Effector memory CD4-positive, alpha-beta T cell (primary cell): ENCODE results near the gene SKP2.
"Not testable (repeated sequence)": the region's sequence is repeated elsewhere in the genome, so short reads cannot be mapped to it uniquely, and the experiment has no call there.

ENCODE experiments used
- DNase-seq, 3 donors: peaks; one replicate each; pipeline ENCODE4 v3.0.0-alpha.2; 2020
- H3K27ac ChIP-seq: 2 replicates; pipeline ENCODE4 v1.7.0; 2013; ENCODE audit warnings: mild to moderate bottlenecking, low read length, moderate library complexity; ENCODE audit not compliant: insufficient read depth, poor library complexity, severe bottlenecking
- H3K27me3 ChIP-seq: replicated peaks from 2 replicates; pipeline ENCODE4 v1.7.0; 2013; ENCODE audit warnings: mild to moderate bottlenecking, low read length; ENCODE audit not compliant: insufficient read depth, control insufficient read depth, poor library complexity, severe bottlenecking
- H3K36me3 ChIP-seq: 2 replicates; pipeline ENCODE4 v1.7.0; 2013; ENCODE audit warnings: mild to moderate bottlenecking, low read length, moderate library complexity; ENCODE audit not compliant: control insufficient read depth, insufficient read depth
- H3K4me1 ChIP-seq: 2 replicates; pipeline ENCODE4 v1.7.0; 2013; ENCODE audit warnings: low read length, mild to moderate bottlenecking; ENCODE audit not compliant: control insufficient read depth, insufficient read depth, poor library complexity, severe bottlenecking
- H3K4me3 ChIP-seq: 2 replicates; pipeline ENCODE4 v1.7.0; 2013; ENCODE audit warnings: low read length, low read depth, mild to moderate bottlenecking; ENCODE audit not compliant: insufficient read depth, poor library complexity, severe bottlenecking
- H3K9me3 ChIP-seq: 2 replicates; pipeline ENCODE4 v1.7.0; 2013; ENCODE audit warnings: mild to moderate bottlenecking, low read length, moderate library complexity; ENCODE audit not compliant: control insufficient read depth
- total RNA-seq, 3 donors: gene quantifications; one replicate each; lab custom pipeline; 2026; lab: John Stamatoyannopoulos, UW

SKP2 gene
- total RNA-seq, result 14.4 to 20.3 (median 14.5) reads per million in 3 donors

DNA sequence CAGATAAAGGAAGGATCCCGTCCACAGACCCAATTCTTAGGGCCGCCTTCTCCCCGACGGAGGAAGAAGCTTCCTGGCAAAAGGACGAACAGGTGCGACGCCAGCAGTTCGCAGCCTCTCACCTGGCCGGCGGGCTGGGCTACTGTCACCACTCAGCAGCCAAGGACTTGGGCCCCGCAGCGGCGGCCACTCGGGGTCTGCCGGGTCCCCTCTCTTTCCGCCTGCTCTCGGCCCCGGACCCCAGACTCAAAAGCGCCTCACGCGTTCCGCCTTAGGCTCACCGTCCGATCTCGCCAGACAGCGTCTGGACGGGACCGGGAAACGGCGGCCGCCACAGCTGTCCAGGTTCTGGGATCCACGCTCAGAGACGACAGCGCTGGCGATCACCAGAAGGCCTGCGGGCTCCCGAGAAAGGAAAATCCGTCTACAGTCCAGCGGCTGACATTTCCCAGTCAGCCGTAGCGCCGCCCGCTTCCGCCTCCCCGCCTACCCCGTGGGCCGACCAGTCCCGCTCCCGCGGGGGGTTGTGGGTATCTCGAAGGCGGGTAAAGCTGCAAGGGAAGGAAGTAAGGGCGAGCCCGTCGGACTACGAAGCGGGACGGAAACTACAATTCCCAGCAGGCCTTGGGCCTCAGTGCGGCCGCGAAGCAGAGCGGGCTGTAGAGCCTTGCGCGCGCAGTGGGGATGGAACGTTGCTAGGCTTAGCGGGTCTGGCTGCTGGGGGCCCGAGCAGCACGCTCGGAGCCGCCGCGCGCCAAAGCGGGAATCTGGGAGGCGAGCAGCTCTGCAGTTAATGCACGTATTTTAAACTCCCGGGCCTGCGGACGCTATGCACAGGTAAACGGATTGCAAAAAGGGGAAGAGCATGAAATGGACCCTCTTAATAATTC, at the start of gene SKP2, which contains the start of gene LMBRD2:
Gene SKP2 (plus strand): TSS at position 678 of the 890 bp plus-strand sequence. CDS start 152 bp downstream, at position 830.
Gene LMBRD2 (minus strand): TSS at position 454 of the 890 bp plus-strand sequence. CDS start 8,538 bp downstream, outside the sequence.
- peak; percentile 92 to 97 (median 96) for DNase-seq

DNA sequence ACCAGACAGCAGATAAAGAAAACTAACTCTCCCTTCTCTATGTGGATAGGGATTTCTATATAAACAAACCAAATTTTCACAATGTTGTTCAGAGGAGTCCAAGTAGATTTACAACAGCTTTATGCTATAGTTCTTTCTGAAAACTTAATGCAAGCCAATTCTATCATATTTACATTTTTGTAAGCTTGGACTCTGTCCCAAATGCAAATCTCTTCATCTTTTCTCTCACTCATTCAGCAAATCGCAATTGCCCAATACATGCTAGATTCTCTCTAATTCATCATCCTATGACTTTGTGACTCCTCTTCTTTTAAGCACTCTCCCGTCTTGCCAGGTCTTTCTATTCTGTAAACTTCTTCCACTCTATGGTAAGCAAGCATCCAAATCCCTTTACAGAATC, 46.1 kb upstream of the SKP2 start:
- H3K9me3 ChIP-seq, result no peaks in the 10 kb centered on the region
- H3K4me3 ChIP-seq, result no peak overlapping the region
- no peaks in the 10 kb centered on the region for H3K4me1 ChIP-seq
- no peak overlapping the region for H3K27ac ChIP-seq
- H3K27me3 ChIP-seq, result no peaks in the 10 kb centered on the region
- no peak for DNase-seq
- peaks cover 52% of the 10 kb centered on the region for H3K36me3 ChIP-seq

More for the DNA sequence above, at the start of gene SKP2, which contains the start of gene LMBRD2:
- peaks cover 13% of the 10 kb centered on the region for H3K4me1 ChIP-seq
- peaks cover 5% of the 10 kb centered on the region for H3K36me3 ChIP-seq
- no peaks in the 10 kb centered on the region for H3K9me3 ChIP-seq
- H3K4me3 ChIP-seq, result peak within 1 kb of the TSS; percentile 85
- no peaks in the 10 kb centered on the region for H3K27me3 ChIP-seq
- peak within 1 kb of the TSS; percentile 74 for H3K27ac ChIP-seq

DNA sequence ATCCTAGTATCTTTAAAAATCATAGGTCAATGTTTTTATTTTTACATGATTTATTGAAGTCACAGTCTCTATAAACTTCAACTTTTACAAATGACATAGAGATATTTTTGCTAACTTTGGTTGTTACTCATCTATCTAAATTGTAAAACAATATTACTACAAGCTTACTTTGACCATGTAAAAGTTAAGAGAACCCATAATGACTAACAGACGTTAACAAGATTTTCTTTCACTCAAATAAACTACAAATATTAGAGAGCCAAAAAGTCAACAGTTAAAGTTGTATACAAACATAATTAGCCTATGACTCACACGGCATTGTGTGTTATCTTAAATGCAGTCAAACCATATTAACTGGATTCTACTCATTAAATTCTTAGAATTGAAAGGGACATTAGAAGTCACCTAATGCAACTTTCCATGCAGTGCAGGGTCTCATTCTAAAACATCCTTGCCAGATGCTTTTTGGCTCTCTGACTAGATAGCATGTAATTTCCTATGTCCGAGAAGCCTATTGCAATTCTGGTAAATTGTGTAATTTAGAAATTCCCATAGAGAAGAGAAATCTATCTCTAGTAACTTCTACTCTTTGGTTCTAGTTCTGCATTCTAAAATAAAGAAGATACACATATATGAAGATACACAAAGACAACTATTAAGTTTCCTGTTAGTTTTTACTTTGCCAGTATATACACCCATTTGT, 43.0 kb upstream of the SKP2 start:
- H3K9me3 ChIP-seq, result no peaks in the 10 kb centered on the region
- H3K4me3 ChIP-seq, result no peak overlapping the region
- no peaks in the 10 kb centered on the region for H3K4me1 ChIP-seq
- H3K27me3 ChIP-seq, result no peaks in the 10 kb centered on the region
- no peak for DNase-seq
- no peak overlapping the region for H3K27ac ChIP-seq
- peaks cover 46% of the 10 kb centered on the region for H3K36me3 ChIP-seq

DNA sequence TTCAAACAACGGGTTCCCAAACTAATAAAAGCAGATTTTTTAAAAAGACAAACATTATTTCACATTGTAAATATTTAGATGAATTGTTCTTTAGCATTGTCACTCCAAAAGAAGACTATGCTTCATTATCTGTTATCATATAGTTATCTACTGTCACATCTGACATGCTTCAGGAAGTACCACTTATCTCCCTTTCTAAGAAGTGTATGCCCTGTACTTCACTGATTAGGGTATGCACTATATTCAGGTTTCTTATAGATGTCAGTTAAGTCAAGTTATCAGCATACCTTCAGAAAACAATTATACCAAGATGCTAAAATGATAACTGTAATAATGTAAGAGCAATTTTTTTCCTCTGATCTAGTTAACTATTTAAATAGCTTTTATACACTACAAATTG, 40.7 kb upstream of the SKP2 start:
- H3K9me3 ChIP-seq, result no peaks in the 10 kb centered on the region
- peaks cover 37% of the 10 kb centered on the region for H3K36me3 ChIP-seq
- H3K27ac ChIP-seq, result no peak overlapping the region
- no peaks in the 10 kb centered on the region for H3K27me3 ChIP-seq
- no peak overlapping the region for H3K4me3 ChIP-seq
- no peaks in the 10 kb centered on the region for H3K4me1 ChIP-seq
- no peak for DNase-seq

DNA sequence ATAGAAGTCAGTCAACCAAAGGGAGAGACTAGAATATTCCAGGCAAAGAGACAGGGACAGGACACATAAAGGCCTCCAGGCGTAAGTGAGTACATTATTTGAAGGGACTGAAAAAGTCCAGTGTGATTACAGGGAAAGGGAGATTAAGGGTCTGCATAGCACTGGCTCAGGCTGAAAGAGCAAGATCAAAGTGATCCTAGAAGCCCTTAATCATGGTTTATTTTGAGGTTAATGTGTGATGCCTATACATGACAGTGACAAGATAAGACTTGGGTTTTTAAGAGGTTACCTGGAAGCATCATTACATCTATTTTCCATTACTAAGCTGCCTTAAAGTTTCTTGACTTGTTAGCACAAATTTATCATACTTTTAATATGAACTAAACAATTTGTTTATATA, 26.0 kb upstream of the SKP2 start:
- Histone ChIP-seq H3K4me1 (no peaks in the 10 kb centered on the region), H3K27me3 (no peaks in the 10 kb centered on the region), H3K4me3 (no peak overlapping the region), H3K36me3 (peaks cover 24% of the 10 kb centered on the region), H3K9me3 (no peaks in the 10 kb centered on the region), H3K27ac (no peak overlapping the region)
- DNase-seq, result no peak

DNA sequence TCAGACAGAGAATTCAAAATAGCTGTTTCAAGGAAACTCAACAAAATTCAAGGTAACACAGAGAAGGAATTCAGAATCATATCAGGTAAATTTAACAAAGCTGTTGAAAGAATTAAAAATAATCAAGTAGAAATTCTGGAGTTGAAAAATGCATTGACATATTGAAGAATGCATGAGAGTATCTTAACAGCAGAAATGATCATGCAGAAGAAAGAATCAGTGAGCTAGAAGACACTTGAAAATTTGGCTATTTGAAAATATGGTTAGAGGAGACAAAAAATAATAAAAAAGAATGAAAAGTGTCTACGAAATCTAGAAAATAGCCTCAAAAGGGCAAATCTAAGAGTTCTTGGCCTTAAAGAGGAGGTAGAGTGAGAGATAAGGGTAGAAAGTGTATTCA, 23.1 kb upstream of the SKP2 start:
- peaks cover 6% of the 10 kb centered on the region for H3K36me3 ChIP-seq
- no peak for DNase-seq
- no peak overlapping the region for H3K27ac ChIP-seq
- H3K9me3 ChIP-seq, result no peaks in the 10 kb centered on the region
- H3K4me1 ChIP-seq, result no peaks in the 10 kb centered on the region
- H3K27me3 ChIP-seq, result no peaks in the 10 kb centered on the region
- H3K4me3 ChIP-seq, result no peak overlapping the region

DNA sequence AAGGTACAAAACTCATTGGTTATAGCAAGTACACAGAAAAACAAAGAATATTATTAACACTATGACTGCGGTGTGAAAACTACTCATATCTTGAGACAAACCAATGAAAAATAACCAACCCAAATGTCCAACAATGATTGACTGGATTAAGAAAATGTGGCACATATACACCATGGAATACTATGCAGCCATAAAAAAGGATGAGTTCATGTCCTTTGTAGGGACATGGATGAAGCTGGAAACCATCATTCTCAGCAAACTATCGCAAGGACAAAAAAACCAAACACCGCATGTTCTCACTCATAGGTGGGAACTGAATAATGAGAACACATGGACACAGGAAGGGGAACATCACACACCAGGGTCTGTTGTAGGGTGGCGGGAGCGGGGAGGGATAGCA, 22.2 kb upstream of the SKP2 start:
- not testable (repeated sequence) for H3K27me3 ChIP-seq, H3K4me1 ChIP-seq, DNase-seq, H3K4me3 ChIP-seq, H3K9me3 ChIP-seq, H3K27ac ChIP-seq
- H3K36me3 ChIP-seq, result peaks cover 12% of the 10 kb centered on the region

DNA sequence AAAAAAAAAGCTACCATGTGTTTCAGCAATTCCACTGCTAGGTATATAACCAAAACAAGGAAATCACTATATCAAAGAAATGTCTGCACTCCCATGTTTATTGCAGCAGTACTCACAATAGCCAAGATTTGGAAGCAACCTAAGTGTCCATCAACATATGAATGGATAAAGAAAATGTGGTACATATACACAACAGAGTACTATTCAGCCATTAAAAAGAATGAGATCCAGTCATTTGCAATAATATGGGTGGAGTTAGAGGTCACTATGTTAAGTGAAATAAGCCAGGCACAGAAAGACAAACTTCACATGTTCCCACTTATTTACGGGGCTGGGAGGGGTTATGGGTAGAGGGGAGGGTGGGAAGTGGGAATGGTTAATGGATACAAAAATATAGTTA, 18.9 kb upstream of the SKP2 start:
- peaks cover 14% of the 10 kb centered on the region for H3K36me3 ChIP-seq
- not testable (repeated sequence) for H3K4me1 ChIP-seq, H3K9me3 ChIP-seq, DNase-seq, H3K4me3 ChIP-seq, H3K27me3 ChIP-seq, H3K27ac ChIP-seq

DNA sequence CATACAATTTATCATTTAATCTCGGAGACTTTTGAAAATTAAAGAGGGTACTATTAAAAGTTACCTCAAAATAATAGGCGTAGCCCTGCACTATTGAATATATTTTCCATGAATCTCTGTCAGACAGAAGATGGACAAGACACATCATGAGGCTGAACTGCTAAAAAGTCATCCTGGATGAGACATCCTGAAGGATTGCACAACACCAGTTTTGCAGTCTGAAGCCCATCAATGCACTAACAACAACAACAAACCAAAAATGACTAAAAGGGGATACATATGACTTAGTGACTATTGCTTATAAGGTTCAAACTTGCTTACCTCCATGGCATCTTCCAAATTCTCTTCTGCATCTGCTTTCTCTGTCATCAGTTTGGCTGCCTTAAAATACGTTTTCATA, 15.9 kb upstream of the SKP2 start:
- H3K4me1 ChIP-seq, result no peaks in the 10 kb centered on the region
- H3K36me3 ChIP-seq, result peaks cover 23% of the 10 kb centered on the region
- H3K9me3 ChIP-seq, result no peaks in the 10 kb centered on the region
- H3K4me3 ChIP-seq, result no peak overlapping the region
- H3K27me3 ChIP-seq, result no peaks in the 10 kb centered on the region
- no peak for DNase-seq
- no peak overlapping the region for H3K27ac ChIP-seq

DNA sequence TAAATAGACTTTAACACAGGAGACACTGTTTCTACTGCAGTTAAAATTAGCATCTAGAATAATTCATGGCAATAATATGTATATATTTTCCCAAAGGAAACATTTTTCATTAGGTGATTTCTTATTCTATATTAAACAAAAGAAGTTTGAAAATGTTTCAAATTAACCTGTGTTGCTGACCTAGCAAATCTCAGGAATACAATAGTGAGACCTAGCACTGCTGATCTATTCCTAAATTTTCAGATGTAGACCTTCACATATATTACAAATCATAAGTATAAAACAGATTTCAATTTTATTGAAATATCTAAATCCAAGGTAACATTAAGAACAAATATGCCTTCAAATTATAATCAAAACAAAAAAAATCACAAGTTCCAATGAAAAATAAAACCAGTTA, 15.3 kb upstream of the SKP2 start:
- peaks cover 24% of the 10 kb centered on the region for H3K36me3 ChIP-seq
- H3K27me3 ChIP-seq, result no peaks in the 10 kb centered on the region
- H3K9me3 ChIP-seq, result no peaks in the 10 kb centered on the region
- no peaks in the 10 kb centered on the region for H3K4me1 ChIP-seq
- no peak for DNase-seq
- no peak overlapping the region for H3K4me3 ChIP-seq
- no peak overlapping the region for H3K27ac ChIP-seq
